ENCODE data around the gene PRELP. TPM values are rescaled to one million over a fixed set of nuclear protein-coding genes. Genes with fewer than 3 reads are reported as not detected.

PRELP gene
- total and polyA plus RNA-seq, 2 donors (not counting 1 experiment from before 2014, with no cell fraction given), result not detected

DNA sequence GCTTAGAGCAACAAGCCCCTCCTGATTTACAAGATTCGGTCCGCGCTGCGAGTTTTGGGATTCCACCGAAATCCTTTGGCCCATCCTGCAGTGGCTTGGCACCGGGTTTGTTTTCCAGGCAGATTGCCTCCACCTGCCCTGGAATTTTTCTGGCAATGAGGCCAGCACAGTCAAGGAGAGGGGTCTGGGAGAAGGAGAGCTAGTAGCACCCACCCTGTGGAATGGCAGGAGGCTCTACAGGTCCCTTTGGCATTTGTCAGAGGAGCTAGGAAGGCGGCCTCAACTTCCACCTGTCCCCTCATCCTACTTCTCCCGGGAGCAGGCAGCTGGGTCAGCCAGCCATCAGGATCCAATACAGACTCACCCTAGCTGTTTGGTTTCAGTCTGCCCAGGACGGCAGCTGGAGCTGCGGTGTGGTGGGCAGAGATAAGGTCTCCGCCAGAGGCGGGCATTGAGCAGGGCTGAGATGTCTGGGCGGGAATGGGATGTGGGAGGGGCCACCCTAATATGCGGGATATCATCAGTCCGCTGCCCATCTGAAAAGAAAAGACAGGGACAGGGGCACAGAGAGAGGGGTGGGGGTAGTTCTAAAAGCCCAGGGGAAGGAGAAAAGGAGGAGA, 37.8 kb upstream of the PRELP start:
- no peak for TF ChIP-seq EZH2 (IDR thresholded peaks at IDR 0.05; ENCODE audit: borderline replicate concordance, insufficient read depth, low read depth, low read length, poor library complexity, severe bottlenecking)
- TF ChIP-seq, protein P1, sequence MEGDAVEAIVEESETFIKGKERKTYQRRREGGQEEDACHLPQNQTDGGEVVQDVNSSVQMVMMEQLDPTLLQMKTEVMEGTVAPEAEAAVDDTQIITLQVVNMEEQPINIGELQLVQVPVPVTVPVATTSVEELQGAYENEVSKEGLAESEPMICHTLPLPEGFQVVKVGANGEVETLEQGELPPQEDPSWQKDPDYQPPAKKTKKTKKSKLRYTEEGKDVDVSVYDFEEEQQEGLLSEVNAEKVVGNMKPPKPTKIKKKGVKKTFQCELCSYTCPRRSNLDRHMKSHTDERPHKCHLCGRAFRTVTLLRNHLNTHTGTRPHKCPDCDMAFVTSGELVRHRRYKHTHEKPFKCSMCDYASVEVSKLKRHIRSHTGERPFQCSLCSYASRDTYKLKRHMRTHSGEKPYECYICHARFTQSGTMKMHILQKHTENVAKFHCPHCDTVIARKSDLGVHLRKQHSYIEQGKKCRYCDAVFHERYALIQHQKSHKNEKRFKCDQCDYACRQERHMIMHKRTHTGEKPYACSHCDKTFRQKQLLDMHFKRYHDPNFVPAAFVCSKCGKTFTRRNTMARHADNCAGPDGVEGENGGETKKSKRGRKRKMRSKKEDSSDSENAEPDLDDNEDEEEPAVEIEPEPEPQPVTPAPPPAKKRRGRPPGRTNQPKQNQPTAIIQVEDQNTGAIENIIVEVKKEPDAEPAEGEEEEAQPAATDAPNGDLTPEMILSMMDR (IDR thresholded peaks at IDR 0.05), result no peak
- ChIA-PET CTCF (interaction anchor here (1.3 to 1.5 kb wide), 2 partner anchors 97 to 171 kb away, joined by 3 to 5 read pairs; no protein-coding TSS in a partner anchor), POLR2A (interaction anchor here (0.7 kb wide), 1 partner anchor 16 kb away, joined by 3 read pairs; no protein-coding TSS in a partner anchor)

DNA sequence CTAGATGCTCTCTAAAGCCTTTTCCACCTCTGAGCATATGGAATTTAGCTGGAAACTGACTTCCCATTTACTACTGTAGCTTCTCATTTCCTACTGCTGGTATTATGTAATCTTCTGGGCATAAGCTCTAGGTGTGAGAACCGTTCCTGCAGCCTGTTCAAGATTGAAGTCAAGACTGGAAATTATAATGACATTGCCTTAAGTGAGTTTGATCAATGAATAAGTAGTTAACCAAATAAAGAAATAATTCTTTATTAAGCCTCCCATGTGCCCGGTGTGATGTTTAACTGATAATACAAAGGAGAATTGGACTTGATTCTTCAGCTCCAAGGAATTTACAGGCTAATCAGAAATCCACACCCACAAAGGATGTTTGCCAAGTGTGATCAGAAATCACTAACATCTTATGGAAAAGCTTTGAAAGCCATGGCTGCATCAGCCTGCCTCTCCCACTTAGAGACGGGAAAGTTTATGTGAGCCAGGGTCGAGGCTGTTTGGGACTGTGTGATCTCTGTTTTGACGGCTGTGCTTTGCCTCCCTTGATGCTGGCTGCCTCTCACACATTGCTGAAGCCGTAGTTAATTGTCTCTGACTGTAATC, 36.4 kb upstream of the PRELP start:
- peaks cover 28% of the 10 kb centered on the region for H3K27me3 Mint-ChIP-seq
- H3K9me3 ChIP-seq (ENCODE audit: control extremely low read depth in 1 of 3, control insufficient read depth in 2 of 3, insufficient read depth in 1 of 3, low read length in 2 of 3), result peaks cover 0 to 3% (median 0%) of the 10 kb centered on the region in 3 donors
- CTCF ChIA-PET, result interaction anchor here (0.9 to 6.1 kb wide), 8 partner anchors 8 to 171 kb away, joined by 3 to 187 read pairs (median 6); no protein-coding TSS in a partner anchor
- no peak overlapping the region for H3K27ac Mint-ChIP-seq
- POLR2A ChIA-PET, result no interaction called here
- H3K9ac ChIP-seq (ENCODE audit: low read length), result no peak overlapping the region
- no peaks in the 10 kb centered on the region for H3K36me3 ChIP-seq (replicated peaks in 1 of 2; ENCODE audit: control extremely low read depth in 1 of 2, control insufficient read depth in 1 of 2, extremely low read depth in 1 of 2, insufficient read depth in 2 of 2, low read length in 1 of 2)
- H3K9me3 Mint-ChIP-seq (ENCODE audit: insufficient read depth), result no peaks in the 10 kb centered on the region
- H3K4me1 Mint-ChIP-seq, result no peaks in the 10 kb centered on the region
- no peak for ATAC-seq (ENCODE audit: low read depth)
- no peaks in the 10 kb centered on the region for H4K20me1 ChIP-seq (ENCODE audit: control insufficient read depth, insufficient read depth, low read length, poor library complexity, severe bottlenecking)
- intact Hi-C loops (cut with micrococcal nuclease), result no loop called here
- H3K4me3 Mint-ChIP-seq, result no peak overlapping the region
- H2AFZ ChIP-seq (ENCODE audit: insufficient read depth, low read depth, low read length, poor library complexity, severe bottlenecking), result no peak overlapping the region
- WGBS (ENCODE audit: insufficient coverage), result 95% methylated on average over 4 of the region's 6 CpGs
- no peak overlapping the region for H3K4me2 ChIP-seq (replicated peaks; ENCODE audit: low read depth, low read length, poor library complexity, severe bottlenecking)
- no peak overlapping the region for H3K27ac ChIP-seq (ENCODE audit: low read length in 2 of 2)
- H3K27me3 ChIP-seq (replicated peaks in 1 of 4; ENCODE audit: control extremely low read depth in 1 of 4, control insufficient read depth in 3 of 4, insufficient read depth in 4 of 4, low read length in 3 of 4), result peaks cover 0 to 15% (median 1%) of the 10 kb centered on the region in 4 experiments
- H3K4me1 ChIP-seq (ENCODE audit: control insufficient read depth in 2 of 2, insufficient read depth in 2 of 2, low read length in 2 of 2), result no peaks in the 10 kb centered on the region
- H3K79me2 ChIP-seq (ENCODE audit: control insufficient read depth, insufficient read depth, low read length), result no peaks in the 10 kb centered on the region
- TF ChIP-seq, protein P1 (IDR thresholded peaks at IDR 0.05), result no peak
- TF ChIP-seq EZH2 (IDR thresholded peaks at IDR 0.05; ENCODE audit: borderline replicate concordance, insufficient read depth, low read depth, low read length, poor library complexity, severe bottlenecking), result no peak
- DNase-seq, result no peak
- H3K4me3 ChIP-seq (ENCODE audit: control extremely low read depth in 1 of 5, extremely low read depth in 1 of 5, insufficient read depth in 1 of 5, low read depth in 2 of 5, low read length in 4 of 5), result no peak overlapping the region

More for the DNA sequence above, 37.8 kb upstream of the PRELP start:
- DNase-seq, result no peak
- Mint-ChIP-seq H3K4me3 (no peak overlapping the region), H3K4me1 (no peaks in the 10 kb centered on the region), H3K27me3 (peaks cover 31% of the 10 kb centered on the region), H3K9me3 (ENCODE audit: insufficient read depth) (no peaks in the 10 kb centered on the region), H3K27ac (no peak overlapping the region)
- Histone ChIP-seq H3K36me3 (replicated peaks in 1 of 2; ENCODE audit: control extremely low read depth in 1 of 2, control insufficient read depth in 1 of 2, extremely low read depth in 1 of 2, insufficient read depth in 2 of 2, low read length in 1 of 2) (no peaks in the 10 kb centered on the region), H3K27me3 (replicated peaks in 1 of 4; ENCODE audit: control extremely low read depth in 1 of 4, control insufficient read depth in 3 of 4, insufficient read depth in 4 of 4, low read length in 3 of 4) (peaks cover 0 to 12% (median 1%) of the 10 kb centered on the region in 4 experiments), H3K9me3 (ENCODE audit: control extremely low read depth in 1 of 3, control insufficient read depth in 2 of 3, insufficient read depth in 1 of 3, low read length in 2 of 3) (peaks cover 0 to 3% (median 0%) of the 10 kb centered on the region in 3 donors), H3K27ac (ENCODE audit: low read length in 2 of 2) (no peak overlapping the region), H3K4me1 (ENCODE audit: control insufficient read depth in 2 of 2, insufficient read depth in 2 of 2, low read length in 2 of 2) (no peaks in the 10 kb centered on the region), H2AFZ (ENCODE audit: insufficient read depth, low read depth, low read length, poor library complexity, severe bottlenecking) (no peak overlapping the region), H4K20me1 (ENCODE audit: control insufficient read depth, insufficient read depth, low read length, poor library complexity, severe bottlenecking) (no peaks in the 10 kb centered on the region), H3K9ac (ENCODE audit: low read length) (no peak overlapping the region), H3K4me2 (replicated peaks; ENCODE audit: low read depth, low read length, poor library complexity, severe bottlenecking) (no peak overlapping the region), H3K4me3 (ENCODE audit: control extremely low read depth in 1 of 5, extremely low read depth in 1 of 5, insufficient read depth in 1 of 5, low read depth in 2 of 5, low read length in 4 of 5) (no peak overlapping the region), H3K79me2 (ENCODE audit: control insufficient read depth, insufficient read depth, low read length) (no peaks in the 10 kb centered on the region)
- 95% methylated on average over 13 of the region's 15 CpGs for WGBS (ENCODE audit: insufficient coverage)
- intact Hi-C loops (cut with micrococcal nuclease), result no loop called here
- ATAC-seq (ENCODE audit: low read depth), result no peak

Data from B cell (primary cell).